Dermis blood vessel endothelial cell (primary cell): ENCODE data around the gene KDM3B. TPM values are rescaled to one million over a fixed set of nuclear protein-coding genes. Genes with fewer than 3 reads are reported as not detected.
"Not testable (repeated sequence)": the region's sequence is repeated elsewhere in the genome, so short reads cannot be mapped to it uniquely, and the experiment has no call there.

Experiments
- DNase-seq: peaks from one replicate; pipeline ENCODE4 v3.0.0; 2010
- total RNA-seq: library from RNA; depleted of rRNA; stranded (reverse); fragments of >200 nt; gene quantifications from 2 replicates; pipeline ENCODE4 v1.2.3, GENCODE V29; 2014

KDM3B gene
- total RNA-seq, 1 donor from 2014 or later = 52.8 TPM

- DNase-seq = no peak
These were observed 2.5 kb upstream of the KDM3B start for GRCh38 chr5:138349852-138350562.

- no peak for DNase-seq
These were observed 2.0 kb upstream of the KDM3B start for GRCh38 chr5:138350563-138350890.

GRCh38 chr5:138351056-138351455 lies 1.4 kb upstream of the KDM3B start:
- no peak for DNase-seq

GRCh38 chr5:138351517-138351916 lies 968 bp upstream of the KDM3B start:
- DNase-seq = no peak

- DNase-seq = peak; percentile 67
These were observed 456 bp downstream of the KDM3B start for GRCh38 chr5:138352722-138353559.

GRCh38 chr5:138353560-138354080 lies 1.1 kb downstream of the KDM3B start:
- no peak for DNase-seq

GRCh38 chr5:138354387-138354786 lies 1.9 kb downstream of the KDM3B start:
- DNase-seq = no peak

- peak; percentile 82 for DNase-seq
These were observed 2.5 kb downstream of the KDM3B start for GRCh38 chr5:138354926-138355378.

- DNase-seq = no peak
These were observed 7.1 kb downstream of the KDM3B start for GRCh38 chr5:138359621-138360020.

GRCh38 chr5:138360941-138361452 lies 8.5 kb downstream of the KDM3B start:
- DNase-seq = no peak

- DNase-seq = no peak
These were observed 12.1 kb downstream of the KDM3B start for GRCh38 chr5:138364576-138364975.

- DNase-seq = no peak
These were observed 14.3 kb downstream of the KDM3B start for GRCh38 chr5:138366632-138367382.

GRCh38 chr5:138369261-138369660 lies 16.8 kb downstream of the KDM3B start:
- DNase-seq = peak; percentile 65

- DNase-seq = peak; percentile 11
These were observed 17.2 kb downstream of the KDM3B start for GRCh38 chr5:138369706-138370105.

- DNase-seq = peak; percentile 52
These were observed 18.1 kb downstream of the KDM3B start for GRCh38 chr5:138370537-138370936.

GRCh38 chr5:138371454-138371853 lies 19.0 kb downstream of the KDM3B start:
- no peak for DNase-seq

GRCh38 chr5:138372225-138372624 lies 19.7 kb downstream of the KDM3B start:
- DNase-seq = no peak

GRCh38 chr5:138372653-138373052 lies 20.2 kb downstream of the KDM3B start:
- DNase-seq = no peak

- no peak for DNase-seq
These were observed 29.9 kb downstream of the KDM3B start for GRCh38 chr5:138382347-138382746.

- peak; percentile 33 for DNase-seq
These were observed 33.2 kb downstream of the KDM3B start for GRCh38 chr5:138385660-138386059.

- DNase-seq = peak; percentile 25
These were observed 33.8 kb downstream of the KDM3B start for GRCh38 chr5:138386290-138386689.

GRCh38 chr5:138389332-138389731 lies 36.8 kb downstream of the KDM3B start:
- no peak for DNase-seq

GRCh38 chr5:138389911-138390310 lies 37.4 kb downstream of the KDM3B start:
- not testable (repeated sequence) for DNase-seq
